ENCODE results near the gene C1QTNF2. TPM values are rescaled to one million over a fixed set of nuclear protein-coding genes. Genes with fewer than 3 reads are reported as not detected.

C1QTNF2 gene
- total and polyA plus RNA-seq, 2 of the 4 experiments (the other 2 are of a cell fraction): 0.72 to 1.2 TPM

GRCh38 chr5:160363211-160363610, 7.2 kb downstream of the C1QTNF2 start:
- intact Hi-C loops (cut with micrococcal nuclease): no loop called here
- DNase-seq: no peak
- Histone ChIP-seq H3K9me3 (ENCODE audit: control insufficient read depth, insufficient read depth, low read length) (no peaks in the 10 kb centered on the region), H3K23ac (ENCODE audit: low read depth, low read length) (no peak overlapping the region), H2BK5ac (ENCODE audit: low read depth, low read length, poor library complexity, severe bottlenecking) (no peak overlapping the region), H2AK5ac (ENCODE audit: low read depth, low read length) (no peak overlapping the region), H3K36me3 (ENCODE audit: control insufficient read depth, insufficient read depth, low read length) (no peaks in the 10 kb centered on the region), H4K5ac (ENCODE audit: low read depth, low read length) (no peak overlapping the region), H3K14ac (replicated peaks; ENCODE audit: low read depth, low read length) (no peak overlapping the region), H4K8ac (ENCODE audit: low read depth in 2 of 2, low read length in 2 of 2) (no peak overlapping the region; a peak in 1 of 4 replicates), H3K9ac (ENCODE audit: low read depth, low read length) (no peak overlapping the region), H4K91ac (ENCODE audit: insufficient read depth, low read depth, low read length) (no peak overlapping the region), H3K4me1 (ENCODE audit: control insufficient read depth, insufficient read depth, low read length) (peaks cover 2% of the 10 kb centered on the region; the same call in 1 of the 2 replicates), H3K56ac (ENCODE audit: extremely low read depth, insufficient read depth, low read length) (no peak overlapping the region), H3K4ac (ENCODE audit: low read depth, low read length) (no peak overlapping the region), H2AK9ac (replicated peaks; ENCODE audit: low read depth, low read length, poor library complexity) (no peak overlapping the region), H3K79me1 (ENCODE audit: low read depth in 1 of 2, low read length in 2 of 2) (no peaks in the 10 kb centered on the region), H3K18ac (ENCODE audit: low read depth, low read length) (no peak overlapping the region), H2BK15ac (ENCODE audit: low read depth, low read length) (no peak overlapping the region), H3K9me1 (ENCODE audit: insufficient read depth, low read length) (no peaks in the 10 kb centered on the region), H3K4me3 (ENCODE audit: insufficient read depth, low read depth, low read length) (no peak overlapping the region), H2BK20ac (ENCODE audit: low read depth, low read length) (no peak overlapping the region), H2BK120ac (ENCODE audit: low read depth, low read length) (no peak overlapping the region), H3K27me3 (ENCODE audit: control insufficient read depth, insufficient read depth, low read length) (no peaks in the 10 kb centered on the region), H4K20me1 (ENCODE audit: insufficient read depth, low read length) (no peaks in the 10 kb centered on the region), H3K27ac (ENCODE audit: insufficient read depth, low read length) (no peak overlapping the region), H2AFZ (replicated peaks; ENCODE audit: low read length, poor library complexity) (no peak overlapping the region), H3K4me2 (ENCODE audit: low read depth, low read length) (no peak overlapping the region)
- in situ Hi-C loops (cut with MboI; ENCODE audit: low sequenced_read_pairs): no loop called here
- TF ChIP-seq RCOR1 (IDR thresholded peaks at IDR 0.05; ENCODE audit: insufficient replicate concordance, low read length) (no peak), RAD21 (IDR thresholded peaks at IDR 0.05; ENCODE audit: low read length) (no peak), POLR2A (IDR thresholded peaks at IDR 0.05; ENCODE audit: low read depth, low read length) (no peak), CTCF (conservative IDR thresholded peaks at IDR 0.05; ENCODE audit: low read depth, low read length) (no peak), MAZ (IDR thresholded peaks at IDR 0.05; ENCODE audit: borderline replicate concordance, low read depth, low read length) (no peak), SMC3 (IDR thresholded peaks at IDR 0.05; ENCODE audit: low read depth, low read length) (no peak), MAFK (IDR thresholded peaks at IDR 0.05; ENCODE audit: low read depth, low read length) (no peak)
- ATAC-seq (ENCODE audit: low read depth): no peak
- ChIA-PET POLR2A (ENCODE audit: unreplicated experiment) (no interaction called here), CTCF (no interaction called here)
- 49% methylated on average over 3 of the region's 3 CpGs; no CpG with 5 or more reads in 1 of the 2 experiments for WGBS, 2 experiments (ENCODE audit: extremely low coverage in 2 of 2, insufficient read length in 1 of 2)
- no TSS peak for BruUV-seq (replicated peaks)
- dilution Hi-C loops (cut with HindIII; ENCODE audit: low sequenced_read_pairs, unreplicated experiment): loop anchor here (25.0 kb wide), 1 partner anchor 351 kb away; the partner anchor contains the start of gene TTC1
